ENCODE measurements around the gene CABP7. TPM values are rescaled to one million over a fixed set of nuclear protein-coding genes. Genes with fewer than 3 reads are reported as not detected.

CABP7 gene
- 0.11 TPM in 1 of 2 replicates, not detected in the other for total RNA-seq (2014; rRNA removed; shearing (Covaris generic))

- peaks cover 45% of the 10 kb centered on the region for H3K27me3 ChIP-seq (ENCODE audit: control insufficient read depth, insufficient read depth, low read length)
- no peaks in the 10 kb centered on the region for H3K36me3 ChIP-seq (replicated peaks; ENCODE audit: control insufficient read depth, insufficient read depth, low read length)
- H3K4me3 ChIP-seq (ENCODE audit: insufficient read depth, low read depth, low read length): peak within 1 kb of the TSS; percentile 31
- peak; percentile 88 for DNase-seq
Measured at GRCh38 chr22:29719899-29720645, at the start of gene CABP7. Gene CABP7 (plus strand): TSS chr22:29720003. CDS start chr22:29720425, 422 bp downstream.

- Histone ChIP-seq H3K36me3 (replicated peaks; ENCODE audit: control insufficient read depth, insufficient read depth, low read length) (peaks cover 17% of the 10 kb centered on the region), H3K4me3 (ENCODE audit: insufficient read depth, low read depth, low read length) (no peak overlapping the region), H3K27me3 (ENCODE audit: control insufficient read depth, insufficient read depth, low read length) (no peaks in the 10 kb centered on the region)
- DNase-seq: no peak
Measured at GRCh38 chr22:29670626-29671025, 49.2 kb upstream of the CABP7 start.

GRCh38 chr22:29673361-29674066 lies 46.3 kb upstream of the CABP7 start:
- DNase-seq: no peak
- no peak overlapping the region for H3K4me3 ChIP-seq (ENCODE audit: insufficient read depth, low read depth, low read length)
- H3K27me3 ChIP-seq (ENCODE audit: control insufficient read depth, insufficient read depth, low read length): no peaks in the 10 kb centered on the region
- peaks cover 21% of the 10 kb centered on the region for H3K36me3 ChIP-seq (replicated peaks; ENCODE audit: control insufficient read depth, insufficient read depth, low read length)

GRCh38 chr22:29674121-29674520 lies 45.7 kb upstream of the CABP7 start:
- Histone ChIP-seq H3K36me3 (replicated peaks; ENCODE audit: control insufficient read depth, insufficient read depth, low read length) (peaks cover 23% of the 10 kb centered on the region), H3K27me3 (ENCODE audit: control insufficient read depth, insufficient read depth, low read length) (no peaks in the 10 kb centered on the region), H3K4me3 (ENCODE audit: insufficient read depth, low read depth, low read length) (no peak overlapping the region)
- no peak for DNase-seq

- H3K27me3 ChIP-seq (ENCODE audit: control insufficient read depth, insufficient read depth, low read length): no peaks in the 10 kb centered on the region
- no peak for DNase-seq
- peaks cover 16% of the 10 kb centered on the region for H3K36me3 ChIP-seq (replicated peaks; ENCODE audit: control insufficient read depth, insufficient read depth, low read length)
- H3K4me3 ChIP-seq (ENCODE audit: insufficient read depth, low read depth, low read length): no peak overlapping the region
Measured at GRCh38 chr22:29679316-29679715, 40.5 kb upstream of the CABP7 start.

DNA sequence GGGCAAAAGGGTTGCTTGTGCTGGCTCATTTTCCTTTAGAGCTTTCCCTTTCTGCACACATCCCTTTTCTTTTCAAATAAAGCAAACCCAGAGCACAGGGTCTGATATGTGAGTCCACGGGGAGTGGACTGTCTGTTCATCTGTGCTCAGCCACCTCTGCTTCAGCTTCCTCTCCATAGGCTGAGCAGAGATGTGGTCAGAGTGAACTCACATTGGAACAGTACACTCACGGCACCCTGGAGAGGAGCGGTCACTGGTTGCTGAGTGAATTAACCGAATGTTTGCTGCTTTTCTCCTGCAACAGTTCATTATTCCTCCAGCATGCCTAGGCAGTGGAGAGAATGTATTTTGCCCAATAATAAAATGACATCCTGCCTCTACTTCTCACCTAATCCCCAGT lies 36.3 kb upstream of the CABP7 start:
- DNase-seq: no peak
- H3K27me3 ChIP-seq (ENCODE audit: control insufficient read depth, insufficient read depth, low read length): no peaks in the 10 kb centered on the region
- H3K4me3 ChIP-seq (ENCODE audit: insufficient read depth, low read depth, low read length): no peak overlapping the region
- H3K36me3 ChIP-seq (replicated peaks; ENCODE audit: control insufficient read depth, insufficient read depth, low read length): peaks cover 5% of the 10 kb centered on the region

GRCh38 chr22:29684244-29684643 lies 35.6 kb upstream of the CABP7 start:
- Histone ChIP-seq H3K36me3 (replicated peaks; ENCODE audit: control insufficient read depth, insufficient read depth, low read length) (peaks cover 2% of the 10 kb centered on the region), H3K4me3 (ENCODE audit: insufficient read depth, low read depth, low read length) (no peak overlapping the region)
- no peak for DNase-seq

DNA sequence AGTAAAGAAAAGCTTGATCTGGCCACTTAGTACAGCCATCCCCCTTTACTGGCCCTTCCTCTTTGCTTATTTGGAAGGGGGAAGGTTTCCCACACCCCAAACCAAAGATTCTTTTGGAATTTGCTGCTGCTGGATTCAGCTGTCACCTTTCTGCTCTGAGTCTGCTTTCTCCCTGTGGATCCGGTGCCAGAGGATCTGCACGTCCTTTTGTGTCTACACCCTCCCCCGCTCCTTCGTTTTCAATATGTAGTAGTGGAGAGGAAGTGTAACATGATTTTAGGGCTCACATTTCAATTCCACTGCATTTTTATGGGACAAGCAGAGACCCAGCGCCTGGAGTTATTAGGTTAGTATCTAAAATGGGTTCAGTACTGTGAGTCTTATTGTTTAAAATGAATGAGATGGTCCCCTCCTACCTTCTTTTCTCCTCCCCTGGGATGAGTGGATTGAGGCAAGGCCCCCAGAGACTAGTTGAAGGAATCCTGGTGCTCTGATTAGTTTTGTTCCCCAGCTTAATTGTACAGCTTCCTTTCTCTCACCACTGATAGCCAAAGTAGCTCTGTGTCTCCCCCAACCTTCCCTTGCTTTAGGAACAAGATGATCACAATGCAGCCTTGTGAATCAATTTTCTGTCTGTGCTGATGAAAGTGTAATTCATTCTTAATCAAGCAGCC lies 30.5 kb upstream of the CABP7 start:
- no peaks in the 10 kb centered on the region; the same call in 1 of the 2 replicates for H3K36me3 ChIP-seq (replicated peaks; ENCODE audit: control insufficient read depth, insufficient read depth, low read length)
- no peak overlapping the region for H3K4me3 ChIP-seq (ENCODE audit: insufficient read depth, low read depth, low read length)
- no peaks in the 10 kb centered on the region for H3K27me3 ChIP-seq (ENCODE audit: control insufficient read depth, insufficient read depth, low read length)
- DNase-seq: no peak

More at GRCh38 chr22:29684244-29684643, 35.6 kb upstream of the CABP7 start:
- H3K27me3 ChIP-seq (ENCODE audit: control insufficient read depth, insufficient read depth, low read length): no peaks in the 10 kb centered on the region

DNA sequence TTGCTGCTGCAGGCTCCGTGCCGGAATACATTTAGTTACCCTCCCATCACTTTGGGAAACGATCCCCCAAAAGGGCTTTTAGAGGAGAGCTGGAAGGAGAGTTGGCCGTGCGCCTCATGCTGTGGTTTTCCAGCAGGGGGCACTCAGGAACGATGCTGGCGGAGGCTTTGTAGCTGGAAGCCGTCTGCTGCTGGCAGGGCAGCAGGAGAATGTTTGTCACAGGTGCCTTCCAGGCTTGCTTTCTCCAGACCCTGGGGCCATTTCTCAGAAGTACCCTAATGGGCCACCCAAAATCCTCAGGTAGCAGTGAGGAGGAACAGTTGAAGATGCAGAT lies 30.0 kb upstream of the CABP7 start:
- DNase-seq: peak; percentile 85
- Histone ChIP-seq H3K27me3 (ENCODE audit: control insufficient read depth, insufficient read depth, low read length) (no peaks in the 10 kb centered on the region), H3K4me3 (ENCODE audit: insufficient read depth, low read depth, low read length) (no peak overlapping the region), H3K36me3 (replicated peaks; ENCODE audit: control insufficient read depth, insufficient read depth, low read length) (no peaks in the 10 kb centered on the region; the same call in 1 of the 2 replicates)

- Histone ChIP-seq H3K4me3 (ENCODE audit: insufficient read depth, low read depth, low read length) (no peak overlapping the region), H3K36me3 (replicated peaks; ENCODE audit: control insufficient read depth, insufficient read depth, low read length) (no peaks in the 10 kb centered on the region; the same call in 1 of the 2 replicates), H3K27me3 (ENCODE audit: control insufficient read depth, insufficient read depth, low read length) (no peaks in the 10 kb centered on the region)
- no peak for DNase-seq
Measured at GRCh38 chr22:29690476-29690875, 29.3 kb upstream of the CABP7 start.

- H3K27me3 ChIP-seq (ENCODE audit: control insufficient read depth, insufficient read depth, low read length): no peaks in the 10 kb centered on the region
- DNase-seq: peak; percentile 76
- no peak overlapping the region for H3K4me3 ChIP-seq (ENCODE audit: insufficient read depth, low read depth, low read length)
- H3K36me3 ChIP-seq (replicated peaks; ENCODE audit: control insufficient read depth, insufficient read depth, low read length): no peaks in the 10 kb centered on the region; the same call in 1 of the 2 replicates
Measured at GRCh38 chr22:29691636-29692326, 28.0 kb upstream of the CABP7 start.

GRCh38 chr22:29692327-29692640 lies 27.5 kb upstream of the CABP7 start:
- peak; percentile 61 for DNase-seq
- Histone ChIP-seq H3K36me3 (replicated peaks; ENCODE audit: control insufficient read depth, insufficient read depth, low read length) (no peaks in the 10 kb centered on the region; the same call in 1 of the 2 replicates), H3K27me3 (ENCODE audit: control insufficient read depth, insufficient read depth, low read length) (no peaks in the 10 kb centered on the region), H3K4me3 (ENCODE audit: insufficient read depth, low read depth, low read length) (no peak overlapping the region)

DNA sequence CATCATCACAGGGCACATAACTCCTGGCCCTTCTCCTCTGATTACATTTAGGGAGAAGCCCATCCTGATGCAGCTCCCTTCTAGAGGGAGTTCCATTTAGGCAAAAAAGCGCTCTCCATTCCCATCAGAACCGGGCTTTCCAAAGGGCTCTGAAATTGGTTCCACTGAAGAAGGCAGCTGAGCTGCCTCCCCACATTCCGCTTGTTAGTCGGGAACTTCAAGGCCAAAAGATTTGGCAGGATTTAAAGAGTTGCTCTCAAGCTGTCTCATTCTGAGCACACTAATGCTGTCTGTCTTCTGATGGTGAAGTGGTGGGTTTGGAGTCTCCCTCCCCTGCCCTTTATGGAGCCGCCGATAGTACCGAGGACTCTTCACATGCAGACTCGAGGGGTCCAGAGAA lies 26.6 kb upstream of the CABP7 start:
- Histone ChIP-seq H3K27me3 (ENCODE audit: control insufficient read depth, insufficient read depth, low read length) (no peaks in the 10 kb centered on the region), H3K36me3 (replicated peaks; ENCODE audit: control insufficient read depth, insufficient read depth, low read length) (no peaks in the 10 kb centered on the region), H3K4me3 (ENCODE audit: insufficient read depth, low read depth, low read length) (no peak overlapping the region)
- no peak for DNase-seq

DNA sequence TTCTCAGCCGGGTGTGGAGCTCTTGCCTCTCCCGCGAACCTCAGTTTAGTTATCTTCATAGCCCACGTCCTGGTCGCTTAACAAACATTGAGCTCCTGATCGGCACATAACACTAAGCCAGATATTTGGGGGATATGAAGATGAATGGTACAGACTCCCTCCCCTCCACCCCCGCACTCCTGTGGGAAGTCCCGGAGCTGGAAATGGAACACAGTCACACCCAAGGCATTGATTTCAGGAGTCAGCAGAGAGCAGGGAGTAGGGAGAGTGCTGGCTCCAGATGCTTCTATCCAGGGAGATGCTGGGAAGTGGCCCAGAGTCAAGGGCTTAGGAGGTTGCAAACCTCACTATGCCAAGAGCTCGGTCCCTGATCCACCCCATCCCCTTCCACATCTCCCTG lies 26.1 kb upstream of the CABP7 start:
- DNase-seq: no peak

More for the DNA sequence above, 26.1 kb upstream of the CABP7 start:
- Histone ChIP-seq H3K27me3 (ENCODE audit: control insufficient read depth, insufficient read depth, low read length) (no peaks in the 10 kb centered on the region), H3K4me3 (ENCODE audit: insufficient read depth, low read depth, low read length) (no peak overlapping the region), H3K36me3 (replicated peaks; ENCODE audit: control insufficient read depth, insufficient read depth, low read length) (no peaks in the 10 kb centered on the region)
